Stimulated activated naive CD4-positive, alpha-beta T cell (primary cell): ENCODE data around the gene HERC2.
A peak's percentile ranks its signal among the peaks of the same experiment; 100 is the strongest.
"Not testable (repeated sequence)": the region's sequence is repeated elsewhere in the genome, so short reads cannot be mapped to it uniquely, and the experiment has no call there.

ENCODE experiments used
- DNase-seq, 6 experiments: peaks; one replicate each; lab custom pipeline; 2025; lab: John Stamatoyannopoulos, UW

The HERC2 gene

GRCh38 chr15:28182216-28182615 is 139.8 kb downstream of the HERC2 start:
- no peak for DNase-seq

DNA sequence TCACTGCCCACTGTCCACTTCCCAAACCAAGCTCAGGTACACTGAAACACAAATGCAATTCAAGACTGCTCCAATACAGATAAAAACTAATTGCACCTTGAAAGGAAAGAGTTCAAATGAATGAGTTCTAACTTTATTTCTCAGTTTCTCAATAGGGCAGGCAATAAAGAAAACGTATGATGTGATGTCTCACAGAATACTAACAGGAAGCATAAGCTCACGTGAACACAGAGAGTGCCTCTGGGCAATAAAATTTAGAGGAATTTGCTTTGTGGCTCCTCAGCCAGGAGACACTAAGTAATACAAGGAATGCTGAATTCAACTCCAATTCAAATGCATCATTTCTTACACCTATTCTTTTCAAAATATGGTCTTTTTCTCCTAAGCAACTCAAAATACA is 140.6 kb downstream of the HERC2 start:
- no peak for DNase-seq

DNA sequence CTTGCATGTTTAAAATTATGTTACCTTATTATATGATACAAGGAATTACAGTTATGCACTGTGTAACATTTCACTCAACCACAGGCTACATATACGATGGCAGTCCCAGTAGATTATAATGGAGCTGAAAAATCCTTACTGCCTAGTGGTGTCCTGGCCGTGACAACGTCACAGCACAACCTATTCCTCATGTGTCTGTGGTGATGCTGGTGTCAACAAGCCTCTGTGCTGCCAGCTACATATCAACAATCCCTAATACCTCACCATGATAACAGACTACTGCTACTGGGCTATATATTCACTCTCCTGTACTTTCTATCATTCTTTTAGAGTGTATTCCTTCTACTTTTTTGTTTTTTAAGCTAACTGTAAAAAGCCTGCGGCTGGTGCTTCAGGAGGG is 142.7 kb downstream of the HERC2 start:
- DNase-seq: no peak

DNA sequence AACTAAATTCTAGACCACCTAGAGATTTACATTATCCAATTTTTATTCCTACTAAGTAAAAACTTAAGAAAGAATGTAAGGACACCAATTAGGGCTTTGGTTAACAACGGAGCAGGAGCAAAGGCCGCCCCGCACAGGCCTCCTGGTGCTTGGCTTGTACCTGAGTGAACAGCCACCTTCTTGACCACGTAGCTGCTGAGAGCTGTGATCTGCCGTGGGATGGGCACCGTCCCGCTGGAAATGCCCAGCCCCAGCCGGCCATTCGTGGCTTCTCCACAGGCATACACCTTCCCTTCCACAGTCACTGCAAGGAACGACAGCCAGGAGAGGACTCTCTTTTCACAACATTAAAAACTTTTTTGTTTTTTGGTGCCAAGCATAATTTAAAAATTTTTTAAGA is 143.3 kb downstream of the HERC2 start:
- no peak for DNase-seq

DNA sequence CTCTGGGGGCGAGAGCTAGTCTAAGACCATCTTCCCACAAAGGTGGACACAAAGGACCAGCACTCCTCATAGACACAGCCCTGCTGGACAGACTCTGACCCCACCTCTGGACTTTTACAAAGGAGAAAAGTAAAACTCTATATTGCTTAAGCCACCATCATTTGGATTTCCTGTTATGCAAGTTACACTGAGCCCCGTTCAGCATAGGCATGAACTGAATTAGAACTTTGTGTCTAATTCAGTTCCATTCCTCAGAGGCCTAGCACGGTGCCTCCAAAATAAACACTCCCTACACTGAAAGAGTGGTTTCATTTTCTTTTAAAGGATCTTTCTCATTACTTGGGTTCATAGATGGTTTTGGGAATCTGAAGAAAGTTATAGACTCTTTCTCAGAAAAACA is 143.7 kb downstream of the HERC2 start:
- DNase-seq: no peak

GRCh38 chr15:28169366-28169765 is 152.6 kb downstream of the HERC2 start:
- no peak for DNase-seq

GRCh38 chr15:28168405-28169121 is 153.4 kb downstream of the HERC2 start:
- not testable (repeated sequence) for DNase-seq

DNA sequence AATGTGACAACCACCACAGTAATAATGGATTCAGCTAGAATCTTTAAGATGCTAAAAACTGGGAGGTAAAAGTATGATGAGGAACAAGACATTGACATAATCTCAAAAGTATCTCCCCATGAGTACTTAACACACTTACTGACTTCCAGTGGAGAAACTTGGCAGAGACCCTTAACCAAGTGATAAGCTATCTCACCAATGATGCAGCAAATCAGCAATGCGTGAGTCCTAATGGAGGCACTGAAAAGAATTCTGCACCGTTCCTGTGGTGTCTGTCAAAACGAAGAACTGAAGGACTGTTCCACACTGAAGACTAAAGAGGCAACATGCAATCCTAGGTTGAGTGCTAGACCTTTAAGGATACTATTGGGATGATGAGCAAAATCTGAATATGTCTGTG is 154.9 kb downstream of the HERC2 start:
- no peak for DNase-seq

DNA sequence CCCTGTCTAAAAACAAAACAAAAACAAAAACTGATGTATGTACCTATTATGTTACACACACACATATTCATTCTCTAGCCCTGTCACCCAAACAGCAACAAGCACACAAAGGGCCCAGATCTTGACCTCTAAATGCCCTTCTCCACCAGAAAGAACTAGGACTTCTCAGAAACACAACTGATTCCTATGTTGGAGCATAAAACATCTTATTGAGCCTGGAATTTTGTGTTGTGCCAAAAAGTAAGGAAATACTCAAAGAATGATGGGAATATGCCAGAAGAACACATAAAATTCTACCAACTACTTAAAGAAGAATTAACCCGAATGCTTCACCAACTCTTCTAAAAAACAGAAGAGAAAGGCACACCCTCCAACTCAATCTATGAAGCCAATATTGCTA is 156.2 kb downstream of the HERC2 start:
- DNase-seq: no peak

DNA sequence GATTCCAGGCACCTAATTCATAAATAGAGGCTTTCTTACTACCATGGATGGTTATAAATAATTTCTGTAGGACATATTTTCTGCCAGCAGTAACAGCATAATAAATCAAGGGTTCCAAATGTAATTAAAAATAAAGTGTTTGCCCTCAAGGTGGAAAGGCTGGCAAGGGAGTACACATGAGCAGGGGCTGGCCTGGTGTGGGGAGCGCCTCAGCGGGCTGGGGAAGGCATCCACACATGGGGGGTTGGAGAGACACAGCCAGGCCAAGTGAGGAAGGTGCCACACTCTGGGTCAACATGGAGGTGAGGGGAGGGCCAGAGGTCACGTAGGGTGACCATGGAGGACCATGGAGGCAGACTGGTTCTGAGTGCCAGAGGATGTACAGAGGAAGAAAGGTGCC is 157.1 kb downstream of the HERC2 start:
- no peak for DNase-seq

DNA sequence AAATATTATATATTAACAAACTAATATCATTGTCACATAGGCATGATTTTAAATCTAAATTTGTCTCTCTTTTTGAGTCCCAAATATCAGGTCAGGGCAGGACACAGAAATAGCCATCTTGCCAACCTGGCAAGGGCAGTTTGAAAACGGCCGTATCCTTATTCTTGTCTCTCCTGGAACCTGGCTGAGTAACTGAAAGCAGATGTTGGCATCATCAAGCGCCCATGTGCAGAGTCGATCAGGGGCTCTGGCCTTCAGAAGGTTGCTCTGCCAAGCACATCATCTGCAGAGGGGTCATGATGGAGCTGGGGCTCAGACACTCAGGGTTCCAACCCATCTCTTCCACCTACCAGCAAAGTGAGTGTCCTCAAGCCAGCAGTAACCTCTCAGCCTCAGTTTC is 167.7 kb downstream of the HERC2 start:
- no peak for DNase-seq

GRCh38 chr15:28153492-28154119 is 168.4 kb downstream of the HERC2 start:
- no peak for DNase-seq

- not testable (repeated sequence) for DNase-seq
These were observed 169.4 kb downstream of the HERC2 start for GRCh38 chr15:28152538-28152923.

DNA sequence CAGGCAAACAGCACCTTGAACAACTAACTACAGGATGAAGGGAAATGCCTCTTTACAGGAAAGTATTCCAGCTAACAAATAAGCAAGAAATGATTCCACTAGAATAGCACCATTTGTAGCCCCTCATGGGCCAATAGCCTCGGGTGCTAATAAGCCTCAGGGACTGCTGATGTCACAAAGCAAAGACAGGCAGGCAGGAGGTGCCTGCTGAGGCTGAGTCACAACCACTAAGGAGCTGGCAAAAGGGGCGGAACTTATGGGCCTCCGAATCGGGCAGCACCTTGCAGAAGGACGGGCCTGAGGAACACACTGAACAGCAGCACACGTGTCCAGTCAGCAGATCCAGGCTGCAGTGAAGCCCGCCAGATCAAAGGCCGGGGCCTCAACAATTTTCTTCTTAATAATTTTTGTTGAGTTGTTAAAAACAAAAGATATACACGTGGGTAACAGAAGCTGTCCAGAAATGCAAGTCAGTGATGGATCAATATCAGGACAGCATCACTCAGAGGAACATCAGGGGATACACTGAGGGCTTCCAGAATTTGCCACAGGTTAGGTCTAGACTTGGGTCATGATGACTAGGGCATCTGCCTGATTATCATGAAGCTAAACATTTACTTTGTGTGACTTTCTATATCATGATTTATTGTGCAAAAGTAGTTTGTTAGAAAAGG is 170.0 kb downstream of the HERC2 start:
- DNase-seq: not testable (repeated sequence)

- DNase-seq: no peak
These were observed 174.2 kb downstream of the HERC2 start for GRCh38 chr15:28147801-28148200.

DNA sequence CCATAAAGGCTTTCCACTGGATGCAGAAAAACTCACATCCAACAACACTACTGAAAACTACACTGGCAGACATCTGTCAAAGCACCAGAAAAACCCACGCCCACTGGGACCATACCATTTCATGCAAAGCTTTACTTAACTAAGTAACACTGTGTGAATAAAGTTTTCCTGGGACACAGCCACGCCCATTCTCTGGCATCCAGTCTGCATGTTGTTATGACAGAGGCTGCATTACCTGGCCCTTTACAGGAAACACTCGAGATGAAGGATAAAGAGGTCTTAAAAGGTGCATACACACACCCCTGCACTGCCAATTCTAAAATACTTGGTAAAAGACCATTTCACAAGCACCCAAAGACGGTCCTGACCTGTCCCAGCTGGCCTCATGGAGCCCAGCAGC is 176.6 kb downstream of the HERC2 start:
- DNase-seq: peak in 1 of 6 experiments; percentile 27

GRCh38 chr15:28140062-28140461 is 181.9 kb downstream of the HERC2 start:
- no peak for DNase-seq

DNA sequence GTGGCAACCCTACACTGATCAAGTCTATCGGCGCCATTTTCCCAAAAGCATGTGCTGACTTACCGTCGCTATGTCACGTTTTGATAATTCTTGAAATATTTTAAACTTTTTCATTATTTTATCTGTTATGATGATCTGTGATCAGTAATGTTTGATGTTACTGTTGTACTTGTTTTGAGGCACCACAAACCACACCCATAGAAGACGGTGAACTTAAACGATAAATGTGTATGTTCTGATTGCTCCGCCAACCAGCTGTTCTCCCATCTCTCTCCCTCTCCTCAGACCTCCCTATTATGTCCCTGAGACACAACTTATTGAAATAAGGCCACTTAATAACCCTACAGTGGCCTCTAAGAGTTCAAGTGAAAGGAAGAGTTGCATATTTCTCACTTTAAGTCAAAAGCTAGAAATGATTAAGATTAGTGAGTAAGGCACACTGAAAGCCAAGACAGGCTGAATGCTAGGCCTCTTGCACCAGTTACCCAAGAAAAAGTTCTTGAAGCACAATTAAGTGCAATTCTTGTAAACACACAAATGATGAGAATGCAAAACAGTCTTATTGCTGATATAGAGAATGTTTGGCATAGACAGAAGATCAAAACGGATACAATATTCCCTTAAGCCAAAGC is 184.5 kb downstream of the HERC2 start:
- DNase-seq: peak in 1 of 6 experiments; percentile 24

- peak in 2 of 6 experiments; percentile 10 to 51 for DNase-seq
These were observed 185.6 kb downstream of the HERC2 start for GRCh38 chr15:28136236-28136904.

- no peak for DNase-seq
These were observed 188.7 kb downstream of the HERC2 start for GRCh38 chr15:28133281-28133680.

- DNase-seq: no peak
These were observed 189.3 kb downstream of the HERC2 start for GRCh38 chr15:28132524-28133275.
